ENCODE measurements around the gene GLCCI1.
"Not testable (repeated sequence)": the region's sequence is repeated elsewhere in the genome, so short reads cannot be mapped to it uniquely, and the experiment has no call there.

The GLCCI1 gene

DNA sequence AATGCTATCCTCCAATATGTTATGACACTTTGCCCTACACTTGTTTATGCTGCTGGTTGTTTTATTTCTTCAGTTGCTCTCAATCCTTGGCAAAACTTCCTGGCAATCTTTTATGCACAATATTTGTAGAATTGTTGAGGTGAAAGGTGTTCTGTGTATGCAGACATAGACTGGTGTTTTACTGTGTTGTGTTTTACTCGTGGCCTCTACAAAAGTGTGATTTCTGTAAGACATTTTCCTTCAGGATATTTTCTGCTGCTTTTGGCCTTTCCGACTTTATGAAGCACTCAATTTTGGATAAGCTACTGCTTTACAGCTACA is 21.8 kb downstream of the GLCCI1 start:
- Histone ChIP-seq H3K4me3 (ENCODE audit: low read depth, low read length) (no peak overlapping the region), H3K4me1 (no peaks in the 10 kb centered on the region), H3K4me2 (ENCODE audit: low read length) (no peak overlapping the region), H3K27me3 (ENCODE audit: control insufficient read depth, insufficient read depth, low read length) (no peaks in the 10 kb centered on the region), H3K36me3 (ENCODE audit: control insufficient read depth, insufficient read depth, low read length) (peaks cover 3% of the 10 kb centered on the region), H3K9ac (no peak overlapping the region), H3K79me2 (no peaks in the 10 kb centered on the region), H2AFZ (no peak overlapping the region), H3K27ac (no peak overlapping the region), H3K9me3 (ENCODE audit: control insufficient read depth, low read length) (no peaks in the 10 kb centered on the region)
- TF ChIP-seq, protein P1, sequence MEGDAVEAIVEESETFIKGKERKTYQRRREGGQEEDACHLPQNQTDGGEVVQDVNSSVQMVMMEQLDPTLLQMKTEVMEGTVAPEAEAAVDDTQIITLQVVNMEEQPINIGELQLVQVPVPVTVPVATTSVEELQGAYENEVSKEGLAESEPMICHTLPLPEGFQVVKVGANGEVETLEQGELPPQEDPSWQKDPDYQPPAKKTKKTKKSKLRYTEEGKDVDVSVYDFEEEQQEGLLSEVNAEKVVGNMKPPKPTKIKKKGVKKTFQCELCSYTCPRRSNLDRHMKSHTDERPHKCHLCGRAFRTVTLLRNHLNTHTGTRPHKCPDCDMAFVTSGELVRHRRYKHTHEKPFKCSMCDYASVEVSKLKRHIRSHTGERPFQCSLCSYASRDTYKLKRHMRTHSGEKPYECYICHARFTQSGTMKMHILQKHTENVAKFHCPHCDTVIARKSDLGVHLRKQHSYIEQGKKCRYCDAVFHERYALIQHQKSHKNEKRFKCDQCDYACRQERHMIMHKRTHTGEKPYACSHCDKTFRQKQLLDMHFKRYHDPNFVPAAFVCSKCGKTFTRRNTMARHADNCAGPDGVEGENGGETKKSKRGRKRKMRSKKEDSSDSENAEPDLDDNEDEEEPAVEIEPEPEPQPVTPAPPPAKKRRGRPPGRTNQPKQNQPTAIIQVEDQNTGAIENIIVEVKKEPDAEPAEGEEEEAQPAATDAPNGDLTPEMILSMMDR (IDR thresholded peaks at IDR 0.05), result no peak

DNA sequence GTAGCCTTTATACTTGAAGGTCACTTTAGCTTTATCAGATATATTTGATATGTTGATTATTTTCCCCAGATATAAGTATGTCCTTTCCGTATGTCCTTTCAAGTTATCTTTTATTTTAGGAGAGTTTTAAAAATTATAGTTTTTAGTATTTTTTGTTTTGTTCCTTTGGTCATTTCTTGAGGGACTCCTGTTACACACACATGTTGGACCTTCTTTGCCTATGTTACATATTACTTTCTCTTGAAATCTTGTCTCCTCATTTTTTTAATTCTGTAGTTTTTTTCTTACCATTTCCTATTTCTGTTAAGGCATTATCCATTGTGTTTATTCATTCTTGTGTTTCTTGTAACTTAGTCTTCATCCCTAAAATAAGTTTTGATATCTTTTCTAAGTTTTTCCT is 23.9 kb downstream of the GLCCI1 start:
- Histone ChIP-seq H3K79me2 (no peaks in the 10 kb centered on the region), H3K4me3 (ENCODE audit: low read depth, low read length) (no peak overlapping the region), H3K9me3 (ENCODE audit: control insufficient read depth, low read length) (no peaks in the 10 kb centered on the region), H3K27ac (no peak overlapping the region), H3K36me3 (ENCODE audit: control insufficient read depth, insufficient read depth, low read length) (peaks cover 3% of the 10 kb centered on the region), H2AFZ (no peak overlapping the region), H3K27me3 (ENCODE audit: control insufficient read depth, insufficient read depth, low read length) (no peaks in the 10 kb centered on the region), H3K4me1 (peaks cover 8% of the 10 kb centered on the region), H3K9ac (no peak overlapping the region), H3K4me2 (ENCODE audit: low read length) (no peak overlapping the region)
- TF ChIP-seq, protein P1 (IDR thresholded peaks at IDR 0.05), result no peak

DNA sequence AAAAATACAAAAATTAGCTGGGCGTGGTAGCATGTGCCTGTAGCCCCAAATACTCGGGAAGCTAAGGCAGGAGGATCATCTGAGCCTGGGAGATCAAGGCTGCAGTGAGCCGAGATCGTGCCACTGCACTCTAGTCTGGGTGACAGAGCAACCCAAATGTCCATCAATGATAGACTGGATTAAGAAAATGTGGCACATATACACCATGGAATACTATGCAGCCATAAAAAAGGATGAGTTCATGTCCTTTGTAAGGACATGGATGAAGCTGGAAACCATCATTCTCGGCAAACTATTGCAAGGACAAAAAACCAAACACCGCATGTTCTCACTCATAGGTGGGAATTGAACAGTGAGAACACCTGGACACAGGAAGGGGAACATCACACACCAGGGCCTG is 26.8 kb downstream of the GLCCI1 start:
- H3K9ac ChIP-seq; H3K79me2 ChIP-seq; H3K4me3 ChIP-seq (ENCODE audit: low read depth, low read length); H3K9me3 ChIP-seq (ENCODE audit: control insufficient read depth, low read length); H2AFZ ChIP-seq; H3K4me1 ChIP-seq; H3K27me3 ChIP-seq (ENCODE audit: control insufficient read depth, insufficient read depth, low read length); H3K4me2 ChIP-seq (ENCODE audit: low read length); H3K27ac ChIP-seq; H3K36me3 ChIP-seq (ENCODE audit: control insufficient read depth, insufficient read depth, low read length): not testable (repeated sequence)

DNA sequence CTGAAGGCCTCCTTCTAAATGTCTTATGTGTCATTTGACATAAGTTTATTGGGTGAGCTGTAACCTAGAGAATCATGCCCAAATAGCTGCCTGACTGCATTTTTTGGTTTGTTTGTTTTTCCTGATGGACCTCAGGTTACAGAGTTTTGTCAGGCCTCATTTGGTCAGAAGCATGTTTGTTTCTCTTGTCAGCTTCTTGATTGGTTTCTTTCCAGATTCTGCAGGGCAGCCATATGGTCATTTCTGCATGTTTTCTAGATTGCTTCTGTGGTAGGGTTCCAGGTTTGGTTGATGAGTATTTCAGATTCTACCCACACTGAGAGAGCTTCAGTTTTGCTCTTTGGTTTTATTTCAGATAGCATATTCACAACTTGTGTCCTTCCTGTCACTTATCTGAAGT is 28.0 kb downstream of the GLCCI1 start:
- peaks cover 6% of the 10 kb centered on the region for H3K79me2 ChIP-seq
- peaks cover 3% of the 10 kb centered on the region for H3K36me3 ChIP-seq (ENCODE audit: control insufficient read depth, insufficient read depth, low read length)
- H3K27me3 ChIP-seq (ENCODE audit: control insufficient read depth, insufficient read depth, low read length), result no peaks in the 10 kb centered on the region
- peak overlapping the region; percentile 41 for H3K4me2 ChIP-seq (ENCODE audit: low read length)
- peak overlapping the region; percentile 4 for H2AFZ ChIP-seq
- H3K27ac ChIP-seq, result peak overlapping the region; percentile 82
- TF ChIP-seq, protein P1 (IDR thresholded peaks at IDR 0.05), result no peak
- H3K4me3 ChIP-seq (ENCODE audit: low read depth, low read length), result peak overlapping the region; percentile 27
- H3K9me3 ChIP-seq (ENCODE audit: control insufficient read depth, low read length), result no peaks in the 10 kb centered on the region
- H3K9ac ChIP-seq, result no peak overlapping the region
- peaks cover 8% of the 10 kb centered on the region for H3K4me1 ChIP-seq

DNA sequence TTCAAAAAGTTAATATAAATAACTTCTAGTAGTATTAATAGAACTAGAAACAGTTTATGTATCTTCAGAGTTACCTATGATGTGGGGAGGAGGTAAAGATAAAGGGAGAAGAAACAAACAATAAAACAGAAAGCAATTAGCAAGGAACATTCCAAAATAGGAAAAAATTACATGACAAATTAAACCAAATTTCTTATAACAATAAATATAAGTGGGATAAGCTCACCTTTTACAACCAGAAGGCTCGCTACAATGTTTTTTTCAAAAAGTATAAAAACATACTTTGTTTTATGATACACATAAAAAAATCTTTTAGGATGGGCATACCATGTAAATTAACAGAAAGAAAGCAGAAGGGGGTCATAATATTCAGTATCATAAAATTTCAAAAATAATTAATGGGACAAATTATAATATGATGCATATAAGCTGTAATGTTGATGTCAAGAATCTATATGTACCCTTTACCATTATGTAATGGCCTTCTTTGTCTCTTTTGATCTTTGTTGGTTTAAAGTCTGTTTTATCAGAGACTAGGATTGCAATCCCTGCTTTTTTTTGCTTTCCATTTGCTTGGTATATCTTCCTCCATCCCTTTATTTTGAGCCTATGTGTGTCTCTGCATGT is 31.8 kb downstream of the GLCCI1 start:
- H3K9me3 ChIP-seq (ENCODE audit: control insufficient read depth, low read length), result no peaks in the 10 kb centered on the region
- H3K4me1 ChIP-seq, result peaks cover 14% of the 10 kb centered on the region
- H3K79me2 ChIP-seq, result peaks cover 6% of the 10 kb centered on the region
- TF ChIP-seq, protein P1 (IDR thresholded peaks at IDR 0.05), result no peak
- no peak overlapping the region for H3K4me2 ChIP-seq (ENCODE audit: low read length)
- H3K4me3 ChIP-seq (ENCODE audit: low read depth, low read length), result no peak overlapping the region
- no peak overlapping the region for H3K9ac ChIP-seq
- no peaks in the 10 kb centered on the region for H3K36me3 ChIP-seq (ENCODE audit: control insufficient read depth, insufficient read depth, low read length)
- H3K27me3 ChIP-seq (ENCODE audit: control insufficient read depth, insufficient read depth, low read length), result no peaks in the 10 kb centered on the region
- no peak overlapping the region for H2AFZ ChIP-seq
- no peak overlapping the region for H3K27ac ChIP-seq
